ENCODE data around the gene CTDP1.

- TF ChIP-seq CTCF (IDR thresholded peaks at IDR 0.05) (no peak), POLR2A (IDR thresholded peaks at IDR 0.05) (no peak)
Observed at GRCh38 chr18:79644666-79645057, 34.9 kb upstream of the CTDP1 start.

Data from lower leg skin (tissue), 3 donors.